OCI-LY3 (cell line): ENCODE data around the gene CATSPER3.

Experiments
- H2AFZ ChIP-seq: fragments of 200-600, 300-600 bp; shearing (Covaris generic); 2 replicates; pipeline ENCODE4 v1.6.0; 2014; ENCODE audit warnings: antibody characterized with exemption, low read depth, low read length
- H3K27ac ChIP-seq: fragments of 200-600, 300-600 bp; sonication (generic); 2 replicates; pipeline ENCODE4 v1.5.1; 2014; ENCODE audit warnings: mild to moderate bottlenecking, low read length, moderate library complexity, mixed read lengths
- H3K27me3 ChIP-seq: fragments of 200-600, 300-600 bp; sonication (generic); 2 replicates; pipeline ENCODE4 v1.6.1; 2014; ENCODE audit warnings: low read depth, low read length, mixed read lengths
- H3K36me3 ChIP-seq: fragments of 200-600, 300-600 bp; sonication (generic); replicated peaks from 2 replicates; pipeline ENCODE3; 2014; ENCODE audit warnings: low read depth, low read length, mixed read lengths
- H3K4me1 ChIP-seq: fragments of 300-600, 200-600 bp; sonication (generic); 2 replicates; pipeline ENCODE4 v1.6.1; 2014; ENCODE audit warnings: low read length, mixed read lengths
- H3K4me2 ChIP-seq: fragments of 200-600, 300-600 bp; sonication (generic); 2 replicates; pipeline ENCODE4 v1.6.1; 2014; ENCODE audit warnings: low read length, mixed read lengths
- H3K4me3 ChIP-seq: fragments of 300-600, 200-600 bp; sonication (generic); 2 replicates; pipeline ENCODE4 v1.5.1; 2014; ENCODE audit warnings: antibody characterized with exemption, mild to moderate bottlenecking, low read length, moderate library complexity
- H3K79me2 ChIP-seq: fragments of 300-600, 200-600 bp; shearing (Covaris generic); 2 replicates; pipeline ENCODE4 v1.6.1; 2014; ENCODE audit warnings: mild to moderate bottlenecking, low read length, mixed read lengths
- H3K9ac ChIP-seq: fragments of 300-600, 200-600 bp; shearing (Covaris generic); 2 replicates; pipeline ENCODE4 v1.6.0; 2014; ENCODE audit warnings: mild to moderate bottlenecking, low read length, moderate library complexity
- H3K9me3 ChIP-seq: fragments of 200-600, 300-600 bp; shearing (Covaris generic); 2 replicates; pipeline ENCODE4 v1.6.1; 2014; ENCODE audit warnings: low read length, mixed read lengths; ENCODE audit not compliant: insufficient read depth
- H4K20me1 ChIP-seq: fragments of 200-600, 300-600 bp; sonication (generic); 2 replicates; pipeline ENCODE4 v1.6.1; 2016; ENCODE audit warnings: low read length, mixed read lengths; ENCODE audit not compliant: insufficient read depth
- CTCF ChIP-seq: fragments of 200-600, 300-600 bp; sonication (generic); IDR thresholded peaks from 2 replicates; pipeline ENCODE4 v1.5.1; 2014; ENCODE audit warnings: antibody characterized with exemption, low read length, low read depth
- EZH2phosphoT487 ChIP-seq: fragments of 200-600 bp; shearing (Covaris generic); IDR thresholded peaks from 2 replicates; pipeline ENCODE4 v1.6.1; 2018; ENCODE audit warnings: antibody characterized with exemption, mixed run types, low read depth

CATSPER3 gene

GRCh38 chr5:135038205-135038812, 70.6 kb downstream of the CATSPER3 start:
- Histone ChIP-seq H3K79me2 (peaks cover 13% of the 10 kb centered on the region), H3K27me3 (no peaks in the 10 kb centered on the region), H3K4me2 (no peak overlapping the region), H3K4me3 (no peak overlapping the region), H4K20me1 (no peaks in the 10 kb centered on the region), H3K27ac (no peak overlapping the region), H3K4me1 (0 out of 2 replicates have a peak, but pooled peaks cover 7% of the 10 kb centered on the region), H3K9ac (no peak overlapping the region), H3K36me3 (no peaks in the 10 kb centered on the region), H2AFZ (no peak overlapping the region), H3K9me3 (no peaks in the 10 kb centered on the region)
- TF ChIP-seq CTCF (no peak), EZH2phosphoT487 (no peak)

GRCh38 chr5:135038813-135039270, 71.1 kb downstream of the CATSPER3 start:
- no peak overlapping the region for H3K9ac ChIP-seq
- H2AFZ ChIP-seq = no peak overlapping the region
- H3K27ac ChIP-seq = no peak overlapping the region
- H3K9me3 ChIP-seq = no peaks in the 10 kb centered on the region
- H3K4me1 ChIP-seq = 0 out of 2 replicates have a peak, but pooled peaks cover 7% of the 10 kb centered on the region
- no peaks in the 10 kb centered on the region for H4K20me1 ChIP-seq
- peaks cover 8% of the 10 kb centered on the region; the same call in 1 of the 2 replicates for H3K79me2 ChIP-seq
- H3K27me3 ChIP-seq = no peaks in the 10 kb centered on the region
- no peak overlapping the region for H3K4me3 ChIP-seq
- no peaks in the 10 kb centered on the region for H3K36me3 ChIP-seq
- H3K4me2 ChIP-seq = no peak overlapping the region
- no peak for TF ChIP-seq CTCF
- no peak for TF ChIP-seq EZH2phosphoT487

GRCh38 chr5:135039271-135040033, 71.7 kb downstream of the CATSPER3 start:
- H3K36me3 ChIP-seq = no peaks in the 10 kb centered on the region
- no peak overlapping the region for H3K9ac ChIP-seq
- no peaks in the 10 kb centered on the region for H3K27me3 ChIP-seq
- no peaks in the 10 kb centered on the region for H4K20me1 ChIP-seq
- H3K27ac ChIP-seq = no peak overlapping the region
- no peaks in the 10 kb centered on the region for H3K9me3 ChIP-seq
- H2AFZ ChIP-seq = no peak overlapping the region
- H3K4me3 ChIP-seq = no peak overlapping the region
- TF ChIP-seq CTCF (no peak), EZH2phosphoT487 (no peak)
- H3K79me2 ChIP-seq = 0 out of 2 replicates have a peak, but pooled peaks cover 5% of the 10 kb centered on the region
- no peak overlapping the region for H3K4me2 ChIP-seq
- H3K4me1 ChIP-seq = 0 out of 2 replicates have a peak, but pooled peaks cover 6% of the 10 kb centered on the region

- Histone ChIP-seq H3K27ac (no peak overlapping the region), H2AFZ (no peak overlapping the region), H3K79me2 (0 out of 2 replicates have a peak, but pooled peaks cover under 1% of the 10 kb centered on the region), H3K4me2 (no peak overlapping the region), H3K36me3 (no peaks in the 10 kb centered on the region), H3K27me3 (no peaks in the 10 kb centered on the region), H3K9me3 (no peaks in the 10 kb centered on the region), H3K4me1 (0 out of 2 replicates have a peak, but pooled peaks cover under 1% of the 10 kb centered on the region), H3K4me3 (no peak overlapping the region), H3K9ac (no peak overlapping the region), H4K20me1 (no peaks in the 10 kb centered on the region)
- TF ChIP-seq EZH2phosphoT487 (no peak), CTCF (no peak)
These were observed 72.3 kb downstream of the CATSPER3 start for GRCh38 chr5:135040034-135040332.
